Body of pancreas (tissue), 4 donors: ENCODE data around the gene ATP9B.

Source experiments
- POLR2A ChIP-seq, 3 donors: fragments of 450-650 bp; IDR thresholded peaks; one replicate each; pipeline ENCODE4 v1.6.1; 2016; ENCODE audit warnings: antibody characterized with exemption in 3 of 3, mild to moderate bottlenecking in 2 of 3
- TF ChIP-seq, protein P1 (sequence below), 7 experiments: fragments of 450-650 bp in 4 of 7; fragments of 200-600 bp in 3 of 7; sonication (generic) in 3 of 7; IDR thresholded peaks; one replicate each; pipeline ENCODE4 v1.5.1; 2016 to 2019; ENCODE audit warnings: antibody characterized with exemption in 7 of 7

- TF ChIP-seq, protein P1, sequence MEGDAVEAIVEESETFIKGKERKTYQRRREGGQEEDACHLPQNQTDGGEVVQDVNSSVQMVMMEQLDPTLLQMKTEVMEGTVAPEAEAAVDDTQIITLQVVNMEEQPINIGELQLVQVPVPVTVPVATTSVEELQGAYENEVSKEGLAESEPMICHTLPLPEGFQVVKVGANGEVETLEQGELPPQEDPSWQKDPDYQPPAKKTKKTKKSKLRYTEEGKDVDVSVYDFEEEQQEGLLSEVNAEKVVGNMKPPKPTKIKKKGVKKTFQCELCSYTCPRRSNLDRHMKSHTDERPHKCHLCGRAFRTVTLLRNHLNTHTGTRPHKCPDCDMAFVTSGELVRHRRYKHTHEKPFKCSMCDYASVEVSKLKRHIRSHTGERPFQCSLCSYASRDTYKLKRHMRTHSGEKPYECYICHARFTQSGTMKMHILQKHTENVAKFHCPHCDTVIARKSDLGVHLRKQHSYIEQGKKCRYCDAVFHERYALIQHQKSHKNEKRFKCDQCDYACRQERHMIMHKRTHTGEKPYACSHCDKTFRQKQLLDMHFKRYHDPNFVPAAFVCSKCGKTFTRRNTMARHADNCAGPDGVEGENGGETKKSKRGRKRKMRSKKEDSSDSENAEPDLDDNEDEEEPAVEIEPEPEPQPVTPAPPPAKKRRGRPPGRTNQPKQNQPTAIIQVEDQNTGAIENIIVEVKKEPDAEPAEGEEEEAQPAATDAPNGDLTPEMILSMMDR (IDR thresholded peaks at IDR 0.05), result no peak
- TF ChIP-seq POLR2A (IDR thresholded peaks at IDR 0.05), result no peak
These were observed 131.5 kb downstream of the ATP9B start for GRCh38 chr18:79200546-79201268.
